ENCODE results near the gene FRMD4A.

FRMD4A gene

GRCh38 chr10:14349081-14349480 is 18.4 kb upstream of the FRMD4A start:
- TF ChIP-seq TCF12 (IDR thresholded peaks at IDR 0.05; ENCODE audit: low read depth) (no peak), EP300 (IDR thresholded peaks at IDR 0.05; ENCODE audit: borderline replicate concordance) (no peak), USF1 (IDR thresholded peaks at IDR 0.05) (no peak), CEBPB (IDR thresholded peaks at IDR 0.05) (no peak), TAF1 (IDR thresholded peaks at IDR 0.05; ENCODE audit: low read depth) (no peak), FOXM1 (IDR thresholded peaks at IDR 0.05; ENCODE audit: borderline replicate concordance, low read depth) (no peak), REST (IDR thresholded peaks at IDR 0.05; ENCODE audit: low read depth) (no peak), ZBTB7A (IDR thresholded peaks at IDR 0.05; ENCODE audit: low read depth) (no peak), YY1 (IDR thresholded peaks at IDR 0.05; ENCODE audit: low read depth) (no peak)
- TF ChIP-seq, protein P1, sequence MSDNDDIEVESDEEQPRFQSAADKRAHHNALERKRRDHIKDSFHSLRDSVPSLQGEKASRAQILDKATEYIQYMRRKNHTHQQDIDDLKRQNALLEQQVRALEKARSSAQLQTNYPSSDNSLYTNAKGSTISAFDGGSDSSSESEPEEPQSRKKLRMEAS (IDR thresholded peaks at IDR 0.05) = no peak

GRCh38 chr10:14345262-14345661 is 14.5 kb upstream of the FRMD4A start:
- TF ChIP-seq, protein P1 (IDR thresholded peaks at IDR 0.05) = no peak
- TF ChIP-seq TEAD4 (IDR thresholded peaks at IDR 0.05) (no peak), CEBPB (IDR thresholded peaks at IDR 0.05) (no peak), FOXM1 (IDR thresholded peaks at IDR 0.05; ENCODE audit: borderline replicate concordance, low read depth) (no peak), RAD21 (IDR thresholded peaks at IDR 0.05; ENCODE audit: low read depth) (no peak), USF1 (IDR thresholded peaks at IDR 0.05) (no peak), EGR1 (IDR thresholded peaks at IDR 0.05) (no peak), ZBTB7A (IDR thresholded peaks at IDR 0.05; ENCODE audit: low read depth) (no peak)

DNA sequence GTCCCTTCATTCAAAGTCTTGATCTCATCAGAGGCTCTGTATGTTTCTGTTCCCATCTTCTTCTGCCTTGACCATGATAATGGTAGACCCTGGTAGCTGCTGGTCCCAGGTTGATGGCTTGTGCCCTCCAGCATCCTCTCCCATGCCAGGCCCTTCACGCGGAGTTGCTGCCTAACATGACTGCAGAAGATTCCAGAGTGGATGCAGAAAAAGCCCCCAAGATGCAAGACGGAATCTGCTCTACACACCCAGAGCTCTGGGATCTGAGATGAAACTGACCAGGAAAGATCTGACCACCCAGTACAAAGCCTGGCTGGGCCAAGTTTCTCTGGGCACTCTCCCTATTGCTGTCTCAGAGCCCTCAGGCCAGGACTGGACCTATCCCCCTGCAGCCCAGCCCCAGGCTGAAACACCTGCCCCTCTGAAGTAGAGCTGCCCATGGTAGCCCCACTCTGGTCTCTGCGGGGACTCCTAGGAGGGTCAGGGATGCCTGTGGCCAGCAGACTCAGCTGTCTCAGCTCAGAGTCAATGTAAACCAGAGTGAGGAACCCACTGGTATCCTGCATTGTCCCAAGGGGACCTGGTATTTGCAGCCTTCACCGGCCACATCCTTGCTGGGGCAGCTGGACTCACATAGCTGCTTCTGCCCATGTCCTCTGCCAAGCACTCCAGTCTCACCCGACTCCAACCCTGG is 9.5 kb upstream of the FRMD4A start:
- TF ChIP-seq RAD21 (IDR thresholded peaks at IDR 0.05; ENCODE audit: low read depth) (no peak), TAF1 (IDR thresholded peaks at IDR 0.05; ENCODE audit: low read depth) (no peak), USF1 (IDR thresholded peaks at IDR 0.05) (no peak), EP300 (IDR thresholded peaks at IDR 0.05; ENCODE audit: borderline replicate concordance) (no peak), FOXM1 (IDR thresholded peaks at IDR 0.05; ENCODE audit: borderline replicate concordance, low read depth) (no peak), TEAD4 (IDR thresholded peaks at IDR 0.05) (no peak), ZBTB7A (IDR thresholded peaks at IDR 0.05; ENCODE audit: low read depth) (no peak)
- TF ChIP-seq, protein P1 (IDR thresholded peaks at IDR 0.05) = no peak

DNA sequence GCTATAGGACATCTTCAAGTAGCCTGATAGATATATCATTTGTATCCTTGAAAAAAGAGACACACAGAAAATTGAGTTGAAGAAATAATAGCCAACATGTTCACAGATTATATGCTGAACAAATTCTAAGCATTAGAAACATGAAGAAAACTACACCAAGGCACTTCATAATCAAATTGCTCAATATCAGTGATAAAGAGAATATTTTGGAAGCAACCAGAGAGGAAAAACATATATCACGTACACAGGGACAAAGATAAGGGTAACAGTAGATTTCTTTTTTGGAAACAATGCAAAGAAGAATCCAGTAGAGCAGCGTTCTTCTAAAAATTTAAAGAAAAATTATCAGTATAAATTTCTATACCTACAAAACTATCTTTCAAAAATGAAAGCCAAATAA is 6.0 kb upstream of the FRMD4A start:
- TF ChIP-seq USF1 (IDR thresholded peaks at IDR 0.05) (no peak), EGR1 (IDR thresholded peaks at IDR 0.05) (no peak), TCF12 (IDR thresholded peaks at IDR 0.05; ENCODE audit: low read depth) (no peak), REST (IDR thresholded peaks at IDR 0.05; ENCODE audit: low read depth) (no peak), TAF1 (IDR thresholded peaks at IDR 0.05; ENCODE audit: low read depth) (no peak), FOXM1 (IDR thresholded peaks at IDR 0.05; ENCODE audit: borderline replicate concordance, low read depth) (no peak), TEAD4 (IDR thresholded peaks at IDR 0.05) (no peak), NFIC (IDR thresholded peaks at IDR 0.05) (no peak), CEBPB (IDR thresholded peaks at IDR 0.05) (no peak), CREB1 (IDR thresholded peaks at IDR 0.05; ENCODE audit: low read depth) (no peak)
- TF ChIP-seq, protein P1 (IDR thresholded peaks at IDR 0.05) = no peak

DNA sequence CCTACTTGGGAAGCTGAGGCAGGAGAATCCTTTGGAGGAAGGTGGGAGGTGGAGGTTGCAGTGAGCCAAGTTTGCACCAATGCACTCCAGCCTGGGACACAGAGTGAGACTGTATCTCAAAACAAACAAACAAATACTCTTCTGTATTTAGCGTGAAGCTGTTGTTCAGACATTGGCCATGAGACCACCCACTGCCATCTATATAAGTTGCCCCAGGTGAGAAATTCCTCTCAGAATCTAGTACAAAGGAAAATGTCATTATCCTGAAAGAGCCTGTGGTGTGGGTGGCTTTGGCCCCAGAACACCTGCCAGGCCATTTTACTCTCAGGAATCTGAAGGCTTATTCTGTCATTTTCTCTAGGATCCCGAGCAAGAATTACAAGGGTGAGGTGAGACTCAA is 4.0 kb upstream of the FRMD4A start:
- TF ChIP-seq ZBTB7A (IDR thresholded peaks at IDR 0.05; ENCODE audit: low read depth) = no peak
- TF ChIP-seq CEBPB (IDR thresholded peaks at IDR 0.05) = no peak

All from Ishikawa (cell line).